Activated naive CD4-positive, alpha-beta T cell treated with anti-CD3 and anti-CD28 coated beads for 36 hours (primary cell): ENCODE data around the gene MAP3K14. TPM values are rescaled to one million over a fixed set of nuclear protein-coding genes. Genes with fewer than 3 reads are reported as not detected.

Experiments
- CTCF ChIA-PET: fragments of 350-600 bp; sonication (Branson Sonifier 250); formaldehyde crosslinking; loops from one replicate; lab custom pipeline; 2021; ENCODE audit warnings: antibody characterized with exemption; lab: Charles Lee
- DNase-seq: peaks from one replicate; pipeline ENCODE4 v3.0.0-alpha.2; 2020
- H3K27ac Mint-ChIP-seq: one replicate; pipeline ENCODE4 v1.8.0; 2021; ENCODE audit warnings: mild to moderate bottlenecking, mixed read lengths
- H3K27me3 Mint-ChIP-seq: one replicate; pipeline ENCODE4 v1.8.0; 2021; ENCODE audit warnings: low read depth, mixed read lengths
- H3K36me3 Mint-ChIP-seq: one replicate; pipeline ENCODE4 v1.8.0; 2021; ENCODE audit warnings: low read depth, mixed read lengths
- H3K4me1 Mint-ChIP-seq: one replicate; pipeline ENCODE4 v1.8.0; 2021; ENCODE audit warnings: low read depth, mixed read lengths
- H3K4me3 Mint-ChIP-seq: one replicate; pipeline ENCODE4 v1.8.0; 2021; ENCODE audit warnings: mild to moderate bottlenecking, moderate library complexity, mixed read lengths
- H3K9me3 Mint-ChIP-seq: one replicate; pipeline ENCODE4 v1.8.0; 2021; ENCODE audit warnings: mixed read lengths
- intact Hi-C: fragments of 100-400 bp; cut with micrococcal nuclease; formaldehyde crosslinking; loops from one replicate; pipeline ENCODE4 v1.15.1; 2023
- total RNA-seq, 2 experiments: library from RNA; stranded (reverse); gene quantifications; one replicate each; pipeline ENCODE4 v1.2.3, GENCODE V29; 2021

Gene MAP3K14
- total RNA-seq, 2 experiments from 2014 or later, result 45.5 to 52.0 TPM

- H3K4me1 Mint-ChIP-seq, result peaks cover 26% of the 10 kb centered on the region
- intact Hi-C loops, result loop anchor here (1.0 kb wide), 3 partner anchors 16 to 166 kb away; no protein-coding TSS in a partner anchor
- peaks cover 53% of the 10 kb centered on the region for H3K36me3 Mint-ChIP-seq
- peak overlapping the region; percentile 88 for H3K27ac Mint-ChIP-seq
- H3K9me3 Mint-ChIP-seq, result no peaks in the 10 kb centered on the region
- DNase-seq, result peak; percentile 95
- no peaks in the 10 kb centered on the region for H3K27me3 Mint-ChIP-seq
- CTCF ChIA-PET, result interaction anchor here (0.5 to 15.6 kb wide), 35 partner anchors 11 to 788 kb away, joined by 3 to 412 read pairs (median 5); partner anchors contain the start of genes ACBD4, HEXIM1, MAP3K14 and SPATA32
- H3K4me3 Mint-ChIP-seq, result peak overlapping the region; percentile 86
These were observed 97.7 kb downstream of the MAP3K14 start for GRCh38 chr17:45218895-45219661.

Other genes starting within 250 kb of the MAP3K14 start
- 1 to 10 TPM; 2.4 TPM for gene PLCD3, start 184.5 kb downstream of the MAP3K14 start, total RNA-seq
- 10 to 100 TPM; 12.3 to 12.7 TPM for gene ACBD4, start 181.3 kb downstream of the MAP3K14 start, total RNA-seq
- 10 to 100 TPM; 24.3 to 24.7 TPM for gene HEXIM1, start 168.5 kb downstream of the MAP3K14 start, total RNA-seq
- 1 to 10 TPM; 3.5 TPM for gene HEXIM2, start 155.1 kb downstream of the MAP3K14 start, total RNA-seq
- gene FMNL1, start 95.1 kb downstream of the MAP3K14 start, total RNA-seq, result 100 to 1,000 TPM; 228 to 242 TPM
- gene SPATA32, start 54.9 kb downstream of the MAP3K14 start, total RNA-seq, result under 1 TPM in 1 of 2 experiments, not detected in 1; 0.12 TPM
- gene ARHGAP27, start 115.8 kb upstream of the MAP3K14 start, total RNA-seq, result 10 to 100 TPM; 39.5 to 41.3 TPM
- gene PLEKHM1, start 173.7 kb upstream of the MAP3K14 start, total RNA-seq, result 10 to 100 TPM; 16.6 to 18.6 TPM